ENCODE measurements around the gene CD1C. TPM values are rescaled to one million over a fixed set of nuclear protein-coding genes. Genes with fewer than 3 reads are reported as not detected.

CD1C gene
- total and polyA plus RNA-seq, 10 of the 15 experiments (the other 5 are each of a cell fraction or from before 2014, with no cell fraction given), result 0.82 to 19.0 (median 9.2) TPM

- 0 out of 2 replicates have a peak, but pooled peaks have one; percentile 69 for TF ChIP-seq ZNF217 (IDR thresholded peaks at IDR 0.05)
- TF ChIP-seq YY1 (IDR thresholded peaks at IDR 0.05; ENCODE audit: low read depth, low read length), result no peak
- TF ChIP-seq CTCF (IDR thresholded peaks at IDR 0.05 in 2 of 3, conservative IDR thresholded peaks at IDR 0.05 in 1 of 3; ENCODE audit: control insufficient read depth in 2 of 3, extremely low read depth in 1 of 3, insufficient read depth in 1 of 3, low read depth in 3 of 3, low read length in 3 of 3), result no peak
- TF ChIP-seq POU2F2 (IDR thresholded peaks at IDR 0.05; ENCODE audit: borderline replicate concordance, low read depth, low read length), result peak; percentile 44; the same call in 1 of the 3 replicates
- peak; percentile 58 for TF ChIP-seq BCL11A (IDR thresholded peaks at IDR 0.05; ENCODE audit: low read depth, low read length)
- TF ChIP-seq DPF2 (IDR thresholded peaks at IDR 0.05), result peak; percentile 69; the same call in 1 of the 2 replicates
- TF ChIP-seq PBX3 (IDR thresholded peaks at IDR 0.05; ENCODE audit: insufficient replicate concordance, low read depth, low read length), result peak; percentile 41
- peak; percentile 80 for TF ChIP-seq NBN (IDR thresholded peaks at IDR 0.05)
- peak in 1 of 2 experiments; percentile 39; a peak in 1 of 4 replicates for TF ChIP-seq ETV6 (conservative IDR thresholded peaks at IDR 0.05 in 1 of 2, IDR thresholded peaks at IDR 0.05 in 1 of 2; ENCODE audit: borderline replicate concordance in 1 of 2, low read depth in 1 of 2)
- no peak for TF ChIP-seq GABPA (IDR thresholded peaks at IDR 0.05; ENCODE audit: low read depth)
- no peak for TF ChIP-seq SUPT20H (IDR thresholded peaks at IDR 0.05; ENCODE audit: borderline replicate concordance, control insufficient read depth, low read depth, low read length)
- TF ChIP-seq, protein P1, sequence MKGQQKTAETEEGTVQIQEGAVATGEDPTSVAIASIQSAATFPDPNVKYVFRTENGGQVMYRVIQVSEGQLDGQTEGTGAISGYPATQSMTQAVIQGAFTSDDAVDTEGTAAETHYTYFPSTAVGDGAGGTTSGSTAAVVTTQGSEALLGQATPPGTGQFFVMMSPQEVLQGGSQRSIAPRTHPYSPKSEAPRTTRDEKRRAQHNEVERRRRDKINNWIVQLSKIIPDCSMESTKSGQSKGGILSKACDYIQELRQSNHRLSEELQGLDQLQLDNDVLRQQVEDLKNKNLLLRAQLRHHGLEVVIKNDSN (IDR thresholded peaks at IDR 0.05; ENCODE audit: borderline replicate concordance, extremely low read length, insufficient read depth, low read depth, low read length), result no peak
- TF ChIP-seq RUNX3 (IDR thresholded peaks at IDR 0.05; ENCODE audit: low read length), result peak; percentile 79
- TF ChIP-seq BMI1 (IDR thresholded peaks at IDR 0.05; ENCODE audit: borderline replicate concordance), result peak; percentile 41; the same call in 1 of the 2 replicates
- no peak; the same call in 1 of the 2 replicates for TF ChIP-seq FOXM1 (IDR thresholded peaks at IDR 0.05; ENCODE audit: low read depth, low read length)
- no peak for TF ChIP-seq CBX3 (IDR thresholded peaks at IDR 0.05; ENCODE audit: borderline replicate concordance, low read depth)
- peak; percentile 76 for TF ChIP-seq NR2F1 (conservative IDR thresholded peaks at IDR 0.05)
- peak; percentile 72 to 80; a peak in 3 of 4 replicates for TF ChIP-seq IKZF2 (IDR thresholded peaks at IDR 0.05)
- TF ChIP-seq CREM (IDR thresholded peaks at IDR 0.05; ENCODE audit: low read depth), result 0 out of 2 replicates have a peak, but pooled peaks have one; percentile 27
- peak; percentile 18; the same call in 1 of the 2 replicates for TF ChIP-seq JUNB (IDR thresholded peaks at IDR 0.05)
- peak; percentile 61 to 80; a peak in 3 of 4 replicates for TF ChIP-seq EP300 (IDR thresholded peaks at IDR 0.05; ENCODE audit: borderline replicate concordance in 1 of 2, control insufficient read depth in 1 of 2, low read depth in 2 of 2, low read length in 2 of 2)
- TF ChIP-seq, protein P2, sequence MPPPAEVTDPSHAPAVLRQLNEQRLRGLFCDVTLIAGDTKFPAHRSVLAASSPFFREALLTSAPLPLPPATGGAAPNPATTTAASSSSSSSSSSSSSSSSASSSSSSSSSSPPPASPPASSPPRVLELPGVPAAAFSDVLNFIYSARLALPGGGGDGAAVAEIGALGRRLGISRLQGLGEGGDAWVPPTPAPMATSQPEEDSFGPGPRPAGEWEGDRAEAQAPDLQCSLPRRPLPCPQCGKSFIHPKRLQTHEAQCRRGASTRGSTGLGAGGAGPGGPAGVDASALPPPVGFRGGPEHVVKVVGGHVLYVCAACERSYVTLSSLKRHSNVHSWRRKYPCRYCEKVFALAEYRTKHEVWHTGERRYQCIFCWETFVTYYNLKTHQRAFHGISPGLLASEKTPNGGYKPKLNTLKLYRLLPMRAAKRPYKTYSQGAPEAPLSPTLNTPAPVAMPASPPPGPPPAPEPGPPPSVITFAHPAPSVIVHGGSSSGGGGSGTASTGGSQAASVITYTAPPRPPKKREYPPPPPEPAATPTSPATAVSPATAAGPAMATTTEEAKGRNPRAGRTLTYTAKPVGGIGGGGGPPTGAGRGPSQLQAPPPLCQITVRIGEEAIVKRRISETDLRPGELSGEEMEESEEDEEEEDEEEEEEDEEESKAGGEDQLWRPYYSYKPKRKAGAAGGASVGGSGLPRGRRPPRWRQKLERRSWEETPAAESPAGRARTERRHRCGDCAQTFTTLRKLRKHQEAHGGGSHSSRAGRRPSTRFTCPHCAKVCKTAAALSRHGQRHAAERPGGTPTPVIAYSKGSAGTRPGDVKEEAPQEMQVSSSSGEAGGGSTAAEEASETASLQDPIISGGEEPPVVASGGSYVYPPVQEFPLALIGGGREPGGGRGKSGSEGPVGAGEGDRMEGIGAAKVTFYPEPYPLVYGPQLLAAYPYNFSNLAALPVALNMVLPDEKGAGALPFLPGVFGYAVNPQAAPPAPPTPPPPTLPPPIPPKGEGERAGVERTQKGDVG (CRISPR knock-in tag; IDR thresholded peaks at IDR 0.05), result no peak
- TF ChIP-seq NR2C1 (IDR thresholded peaks at IDR 0.05), result no peak
Observed at GRCh38 chr1:158283965-158284364, 5.8 kb upstream of the CD1C start (continued).

Data from GM12878 (cell line).